HepG2 (cell line): Measurements from ENCODE around the gene CADM3. TPM values are rescaled to one million over a fixed set of nuclear protein-coding genes. Genes with fewer than 3 reads are reported as not detected.

Experiments used
- ATAC-seq: fragments of 200-7000 bp; cut with Tn5 transposase; 3 replicates; pipeline ENCODE4 v1.9.1; 2020; ENCODE audit warnings: mild to moderate bottlenecking, moderate library complexity
- BruUV-seq: library from RNA; stranded (reverse); fragments of 400-500 nt; replicated peaks from 2 replicates; lab custom pipeline; 2021; lab: Mats Ljungman, UMichigan
- CTCF ChIA-PET: fragments of 300-600 bp; formaldehyde crosslinking; extraction: SDS; loops from one replicate; lab custom pipeline; 2021; ENCODE audit warnings: low total read pairs, inconsistent platforms, low intra/inter-chr PET ratio; lab: Yijun Ruan, JAX
- POLR2A ChIA-PET: fragments of 350-600 bp; sonication (Branson Sonifier 250); formaldehyde crosslinking; loops from one replicate; lab custom pipeline; 2020; ENCODE audit warnings: antibody characterized with exemption, inconsistent platforms; lab: Yijun Ruan, JAX
- DNase-seq: peaks from one replicate; pipeline ENCODE4 v3.0.0-alpha.2; 2015; ENCODE audit warnings: low spot score
- FAIRE-seq: peaks from 3 replicates; lab custom pipeline; 2011; peaks lifted over from hg19 to GRCh38; lab: Jason Lieb, UNC
- H2AFZ ChIP-seq: one replicate; pipeline ENCODE4 v1.6.1; 2011; ENCODE audit warnings: low read length, inconsistent platforms
- H3K27ac ChIP-seq: fragments of 300-600 bp; 3 replicates; pipeline ENCODE4 v1.8.0; 2011; ENCODE audit warnings: mixed run types, mild to moderate bottlenecking, mixed read lengths, low read length, inconsistent platforms; ENCODE audit not compliant: insufficient read depth; ENCODE audit errors: extremely low read length
- H3K27me3 ChIP-seq, 2 experiments: fragments of 200-600 bp in 1 of 2; 2 replicates in 1 of 2; 3 replicates in 1 of 2; pipeline versions ENCODE4 v1.6.0 to v1.8.0; 2011; ENCODE audit warnings: low read length in 2 of 2, mild to moderate bottlenecking in 2 of 2, moderate library complexity in 2 of 2, inconsistent platforms in 1 of 2; ENCODE audit not compliant: insufficient read depth in 2 of 2, control insufficient read depth in 1 of 2
- H3K36me3 ChIP-seq, 2 experiments: fragments of 200-600 bp in 1 of 2; replicated peaks in 1 of 2; 2 replicates in 1 of 2; 3 replicates in 1 of 2; pipeline versions ENCODE4 v1.5.1 to v1.8.0; 2011; ENCODE audit warnings: low read length in 2 of 2, inconsistent platforms in 1 of 2; ENCODE audit not compliant: insufficient read depth in 2 of 2, control insufficient read depth in 1 of 2
- H3K4me1 ChIP-seq: 2 replicates; pipeline ENCODE4 v1.5.1; 2012; ENCODE audit warnings: low read length, inconsistent platforms; ENCODE audit not compliant: insufficient read depth
- H3K4me2 ChIP-seq: 2 replicates; pipeline ENCODE4 v1.6.0; 2011; ENCODE audit warnings: low read depth, low read length, inconsistent platforms
- H3K4me3 ChIP-seq, 3 experiments: fragments of 200-600 bp in 1 of 3; sonication (generic), shearing (Covaris generic) in 1 of 3; replicated peaks in 1 of 3; 2 replicates each; pipeline ENCODE4 v1.5.1; 2011 to 2016; ENCODE audit warnings: low read length in 3 of 3, inconsistent platforms in 2 of 3, low read depth in 2 of 3, mild to moderate bottlenecking in 2 of 3, control low read depth in 1 of 3, mixed read lengths in 1 of 3; ENCODE audit not compliant: insufficient read depth in 1 of 3
- H3K79me2 ChIP-seq: one replicate; pipeline ENCODE4 v1.6.1; 2011; ENCODE audit warnings: low read length, inconsistent platforms; ENCODE audit not compliant: insufficient read depth
- H3K9ac ChIP-seq: 2 replicates; pipeline ENCODE4 v1.6.0; 2011; ENCODE audit warnings: mild to moderate bottlenecking, low read depth, low read length, inconsistent platforms; ENCODE audit not compliant: insufficient read depth
- H3K9me3 ChIP-seq: 2 replicates; pipeline ENCODE4 v1.5.1; 2012; ENCODE audit warnings: mild to moderate bottlenecking, low read length
- H4K20me1 ChIP-seq: 2 replicates; pipeline ENCODE4 v1.6.0; 2011; ENCODE audit warnings: inconsistent platforms, mild to moderate bottlenecking, low read length, moderate library complexity; ENCODE audit not compliant: insufficient read depth
- AHR ChIP-seq: IDR thresholded peaks from 2 replicates; pipeline ENCODE4 v1.6.1; 2018; ENCODE audit warnings: missing genetic modification reagents, missing compliant biosample characterization
- CENPT ChIP-seq: sonication (generic); formaldehyde crosslinking; IDR thresholded peaks from 2 replicates; pipeline ENCODE4 v1.8.0; 2022; ENCODE audit warnings: low read depth, mild to moderate bottlenecking, moderate library complexity, missing genetic modification reagents
- KLF13 ChIP-seq: sonication (generic); formaldehyde crosslinking; IDR thresholded peaks from 2 replicates; pipeline ENCODE4 v1.4.0; 2020; ENCODE audit warnings: mild to moderate bottlenecking, missing genetic modification reagents
- MIER2 ChIP-seq: IDR thresholded peaks from 2 replicates; pipeline ENCODE4 v1.6.1; 2016; ENCODE audit warnings: missing biosample characterization, missing genetic modification reagents
- NCOA2 ChIP-seq: sonication (generic); formaldehyde crosslinking; IDR thresholded peaks from 2 replicates; pipeline ENCODE4 v1.8.0; 2022; ENCODE audit warnings: inconsistent platforms
- POLR2AphosphoS5 ChIP-seq: IDR thresholded peaks from 2 replicates; pipeline ENCODE4 v1.6.1; 2012; ENCODE audit warnings: low read depth, low read length
- RAD51 ChIP-seq: fragments of 450-650 bp; IDR thresholded peaks from 2 replicates; pipeline ENCODE4 v1.6.1; 2016; ENCODE audit warnings: borderline replicate concordance
- SMARCC2 ChIP-seq: fragments of 450-650 bp; IDR thresholded peaks from 2 replicates; pipeline ENCODE4 v1.6.1; 2017; ENCODE audit warnings: antibody characterized with exemption, mild to moderate bottlenecking
- SMYD3 ChIP-seq: sonication (generic); formaldehyde crosslinking; IDR thresholded peaks from 2 replicates; pipeline ENCODE4 v1.8.1; 2023; ENCODE audit warnings: mild to moderate bottlenecking, missing genetic modification reagents
- TCF7L2 ChIP-seq: IDR thresholded peaks from 2 replicates; pipeline ENCODE4 v1.6.1; 2011; ENCODE audit warnings: mild to moderate bottlenecking, low read depth, low read length, moderate library complexity
- TEAD2 ChIP-seq: sonication (generic); formaldehyde crosslinking; IDR thresholded peaks from 2 replicates; pipeline ENCODE4 v1.9.0; 2021; ENCODE audit warnings: missing genetic modification reagents
- ZNF451 ChIP-seq: sonication (generic); formaldehyde crosslinking; IDR thresholded peaks from 2 replicates; pipeline ENCODE4 v1.5.0; 2020; ENCODE audit warnings: mild to moderate bottlenecking, missing genetic modification reagents
- ZNF605 ChIP-seq: sonication (generic); formaldehyde crosslinking; IDR thresholded peaks from 2 replicates; pipeline ENCODE4 v1.8.0; 2022; ENCODE audit warnings: mild to moderate bottlenecking, missing genetic modification reagents
- ZNF674 ChIP-seq: sonication (generic); formaldehyde crosslinking; IDR thresholded peaks from 2 replicates; pipeline ENCODE4 v1.5.0; 2020; ENCODE audit warnings: low read depth, mild to moderate bottlenecking, missing genetic modification reagents
- ZNF782 ChIP-seq: sonication (generic); formaldehyde crosslinking; IDR thresholded peaks from 2 replicates; pipeline ENCODE4 v1.4.0; 2020; ENCODE audit warnings: missing genetic modification reagents, mild to moderate bottlenecking, borderline replicate concordance
- WGBS: methylation state at CpG from one replicate; pipeline ENCODE4 v1.1.6; 2017; ENCODE audit warnings: low lambda C conversion rate; 5-methylcytosine and 5-hydroxymethylcytosine counted together
- in situ Hi-C: cut with HindIII; loops from 2 replicates; pipeline ENCODE4 v1.10.0; 2017; ENCODE audit warnings: low pct_unique_long_range_greater_than_20kb; ENCODE audit not compliant: extremely low pct_ligation_motif_present
- intact Hi-C: fragments of 100-400 bp; cut with micrococcal nuclease; formaldehyde crosslinking; loops from one replicate; pipeline ENCODE4 v1.10.0; 2022; ENCODE audit not compliant: unreplicated experiment
- polyA plus RNA-seq, 8 experiments: library from polyadenylated mRNA; depleted of rRNA in 3 of 8; stranded (reverse) in 7 of 8; unstranded in 1 of 8; fragments of >200 nt; fragmentation: Illumina TruSeq in 4 of 8; extraction: Trizol in 4 of 8; gene quantifications; 2 replicates each; pipeline versions ENCODE4 v1.2.1 to v1.2.3, GENCODE V29; 2011 to 2016; ENCODE audit warnings: low read depth in 4 of 8, missing spikeins in 1 of 8, mixed read lengths in 1 of 8; ENCODE audit not compliant: insufficient read depth in 1 of 8
- total RNA-seq, 5 experiments: library from RNA; depleted of rRNA; stranded (reverse); fragments of >200 nt; fragmentation: Illumina TruSeq; extraction: Trizol; gene quantifications; 2 replicates each; pipeline ENCODE4 v1.2.3, GENCODE V29; 2016; ENCODE audit warnings: low read depth in 1 of 5
- TF ChIP-seq, protein P1 (sequence below): sonication (generic); formaldehyde crosslinking; IDR thresholded peaks from 2 replicates; pipeline ENCODE4 v1.4.0; 2020; ENCODE audit warnings: missing genetic modification reagents, borderline replicate concordance
- TF ChIP-seq, protein P2 (sequence below): sonication (generic); formaldehyde crosslinking; IDR thresholded peaks from 2 replicates; pipeline ENCODE4 v1.4.0; 2020; ENCODE audit warnings: missing genetic modification reagents
- TF ChIP-seq, protein P3 (sequence below): fragments of 450-650 bp; IDR thresholded peaks from 2 replicates; pipeline ENCODE4 v1.6.1; 2016
- TF ChIP-seq, protein P4 (sequence below): sonication (generic); formaldehyde crosslinking; IDR thresholded peaks from 2 replicates; pipeline ENCODE4 v1.5.1; 2020; ENCODE audit warnings: missing genetic modification reagents, mild to moderate bottlenecking, borderline replicate concordance

Gene CADM3
- total and polyA plus RNA-seq, 2 of the 13 experiments (the other 11 are each of a cell fraction or from before 2014, with no cell fraction given): not detected

DNA sequence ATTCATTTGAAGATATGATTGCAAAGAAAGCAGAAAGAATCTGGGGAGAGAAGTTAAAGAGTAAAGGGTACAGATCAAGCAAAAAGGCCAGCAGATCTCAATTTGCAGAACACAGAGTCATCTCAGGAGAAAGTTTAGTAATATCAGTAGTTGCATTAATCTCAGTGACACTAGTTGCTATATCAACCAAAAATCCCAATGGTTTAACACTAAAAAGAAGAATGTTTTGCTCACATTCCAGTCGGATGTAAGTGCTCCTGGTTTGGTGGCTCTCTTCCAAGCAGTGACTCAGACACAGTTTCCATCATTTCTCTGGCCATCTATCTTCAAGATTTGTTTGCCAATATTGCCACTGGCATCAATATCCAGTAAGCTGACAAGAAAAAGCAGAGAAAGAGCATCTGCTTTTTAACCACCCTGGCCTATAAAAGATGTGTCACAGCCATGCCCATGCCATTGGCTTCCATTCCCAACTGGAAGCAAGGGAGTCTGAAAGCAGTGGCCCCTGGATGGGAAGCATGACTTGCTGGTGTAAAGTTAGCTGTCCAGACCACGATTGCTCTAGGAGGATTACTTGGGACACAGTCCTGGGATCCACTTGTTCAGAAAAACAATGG lies 49.3 kb upstream of the CADM3 start (continued):
- TF ChIP-seq, protein P1, sequence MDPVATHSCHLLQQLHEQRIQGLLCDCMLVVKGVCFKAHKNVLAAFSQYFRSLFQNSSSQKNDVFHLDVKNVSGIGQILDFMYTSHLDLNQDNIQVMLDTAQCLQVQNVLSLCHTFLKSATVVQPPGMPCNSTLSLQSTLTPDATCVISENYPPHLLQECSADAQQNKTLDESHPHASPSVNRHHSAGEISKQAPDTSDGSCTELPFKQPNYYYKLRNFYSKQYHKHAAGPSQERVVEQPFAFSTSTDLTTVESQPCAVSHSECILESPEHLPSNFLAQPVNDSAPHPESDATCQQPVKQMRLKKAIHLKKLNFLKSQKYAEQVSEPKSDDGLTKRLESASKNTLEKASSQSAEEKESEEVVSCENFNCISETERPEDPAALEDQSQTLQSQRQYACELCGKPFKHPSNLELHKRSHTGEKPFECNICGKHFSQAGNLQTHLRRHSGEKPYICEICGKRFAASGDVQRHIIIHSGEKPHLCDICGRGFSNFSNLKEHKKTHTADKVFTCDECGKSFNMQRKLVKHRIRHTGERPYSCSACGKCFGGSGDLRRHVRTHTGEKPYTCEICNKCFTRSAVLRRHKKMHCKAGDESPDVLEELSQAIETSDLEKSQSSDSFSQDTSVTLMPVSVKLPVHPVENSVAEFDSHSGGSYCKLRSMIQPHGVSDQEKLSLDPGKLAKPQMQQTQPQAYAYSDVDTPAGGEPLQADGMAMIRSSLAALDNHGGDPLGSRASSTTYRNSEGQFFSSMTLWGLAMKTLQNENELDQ (CRISPR knock-in tag): no peak
- TF ChIP-seq TCF7L2 (no peak), TEAD2 (no peak), KLF13 (CRISPR knock-in tag) (no peak)

DNA sequence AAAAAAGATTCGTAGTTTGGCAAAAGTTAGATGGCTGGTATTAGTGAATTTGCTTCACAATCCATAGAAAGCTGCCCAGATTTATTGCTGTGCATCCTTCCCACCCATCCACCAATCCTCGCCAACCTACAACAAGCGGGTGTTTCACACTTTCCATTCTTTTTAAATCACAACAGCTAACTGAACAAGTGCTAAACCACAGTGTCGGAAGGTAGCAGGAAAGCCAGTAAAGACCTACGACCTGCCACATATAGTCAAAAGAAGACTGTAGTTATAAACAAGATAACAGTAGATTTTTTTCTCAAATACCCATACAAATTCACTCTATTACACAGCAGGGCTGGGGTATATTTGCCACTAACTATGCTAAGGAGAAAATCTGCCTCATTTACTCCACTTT lies 47.8 kb upstream of the CADM3 start:
- no peaks in the 10 kb centered on the region for H3K79me2 ChIP-seq
- DNase-seq: no peak
- CTCF ChIA-PET: no interaction called here
- FAIRE-seq: no peak
- ATAC-seq: no peak
- H2AFZ ChIP-seq: no peak overlapping the region
- no peaks in the 10 kb centered on the region for H4K20me1 ChIP-seq
- no peaks in the 10 kb centered on the region for H3K4me1 ChIP-seq
- no peak overlapping the region for H3K4me3 ChIP-seq
- no TSS peak for BruUV-seq
- H3K9me3 ChIP-seq: no peaks in the 10 kb centered on the region
- H3K27ac ChIP-seq: no peak overlapping the region
- no peak overlapping the region for H3K9ac ChIP-seq
- POLR2A ChIA-PET: no interaction called here
- WGBS: 20% methylated on average over 5 of the region's 5 CpGs
- intact Hi-C loops (loop anchor here (10.0 kb wide), 1 partner anchor 481 kb away; no protein-coding TSS in a partner anchor), in situ Hi-C loops (no loop called here)
- no peaks in the 10 kb centered on the region for H3K36me3 ChIP-seq
- no peak overlapping the region for H3K4me2 ChIP-seq
- peaks cover 0 to 8% of the 10 kb centered on the region in 2 experiments; a peak in 2 of 5 replicates for H3K27me3 ChIP-seq
- TF ChIP-seq CENPT (no peak), ZNF451 (CRISPR knock-in tag) (no peak), ZNF782 (no peak), SMYD3 (CRISPR knock-in tag) (no peak), ZNF605 (CRISPR knock-in tag) (no peak), ZNF674 (CRISPR knock-in tag) (no peak), SMARCC2 (no peak), MIER2 (CRISPR knock-in tag) (no peak), POLR2AphosphoS5 (no peak), NCOA2 (CRISPR knock-in tag) (no peak), RAD51 (no peak), AHR (CRISPR knock-in tag) (no peak)
- TF ChIP-seq, protein P2, sequence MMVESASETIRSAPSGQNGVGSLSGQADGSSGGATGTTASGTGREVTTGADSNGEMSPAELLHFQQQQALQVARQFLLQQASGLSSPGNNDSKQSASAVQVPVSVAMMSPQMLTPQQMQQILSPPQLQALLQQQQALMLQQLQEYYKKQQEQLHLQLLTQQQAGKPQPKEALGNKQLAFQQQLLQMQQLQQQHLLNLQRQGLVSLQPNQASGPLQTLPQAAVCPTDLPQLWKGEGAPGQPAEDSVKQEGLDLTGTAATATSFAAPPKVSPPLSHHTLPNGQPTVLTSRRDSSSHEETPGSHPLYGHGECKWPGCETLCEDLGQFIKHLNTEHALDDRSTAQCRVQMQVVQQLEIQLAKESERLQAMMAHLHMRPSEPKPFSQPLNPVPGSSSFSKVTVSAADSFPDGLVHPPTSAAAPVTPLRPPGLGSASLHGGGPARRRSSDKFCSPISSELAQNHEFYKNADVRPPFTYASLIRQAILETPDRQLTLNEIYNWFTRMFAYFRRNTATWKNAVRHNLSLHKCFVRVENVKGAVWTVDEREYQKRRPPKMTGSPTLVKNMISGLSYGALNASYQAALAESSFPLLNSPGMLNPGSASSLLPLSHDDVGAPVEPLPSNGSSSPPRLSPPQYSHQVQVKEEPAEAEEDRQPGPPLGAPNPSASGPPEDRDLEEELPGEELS (CRISPR knock-in tag): no peak
- TF ChIP-seq, protein P3, sequence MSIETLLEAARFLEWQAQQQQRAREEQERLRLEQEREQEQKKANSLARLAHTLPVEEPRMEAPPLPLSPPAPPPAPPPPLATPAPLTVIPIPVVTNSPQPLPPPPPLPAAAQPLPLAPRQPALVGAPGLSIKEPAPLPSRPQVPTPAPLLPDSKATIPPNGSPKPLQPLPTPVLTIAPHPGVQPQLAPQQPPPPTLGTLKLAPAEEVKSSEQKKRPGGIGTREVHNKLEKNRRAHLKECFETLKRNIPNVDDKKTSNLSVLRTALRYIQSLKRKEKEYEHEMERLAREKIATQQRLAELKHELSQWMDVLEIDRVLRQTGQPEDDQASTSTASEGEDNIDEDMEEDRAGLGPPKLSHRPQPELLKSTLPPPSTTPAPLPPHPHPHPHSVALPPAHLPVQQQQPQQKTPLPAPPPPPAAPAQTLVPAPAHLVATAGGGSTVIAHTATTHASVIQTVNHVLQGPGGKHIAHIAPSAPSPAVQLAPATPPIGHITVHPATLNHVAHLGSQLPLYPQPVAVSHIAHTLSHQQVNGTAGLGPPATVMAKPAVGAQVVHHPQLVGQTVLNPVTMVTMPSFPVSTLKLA: no peak
- TF ChIP-seq, protein P4, sequence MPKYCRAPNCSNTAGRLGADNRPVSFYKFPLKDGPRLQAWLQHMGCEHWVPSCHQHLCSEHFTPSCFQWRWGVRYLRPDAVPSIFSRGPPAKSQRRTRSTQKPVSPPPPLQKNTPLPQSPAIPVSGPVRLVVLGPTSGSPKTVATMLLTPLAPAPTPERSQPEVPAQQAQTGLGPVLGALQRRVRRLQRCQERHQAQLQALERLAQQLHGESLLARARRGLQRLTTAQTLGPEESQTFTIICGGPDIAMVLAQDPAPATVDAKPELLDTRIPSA (CRISPR knock-in tag): no peak
